Endothelial cell of umbilical vein (primary cell): ENCODE results near the gene C12orf57. TPM values are rescaled to one million over a fixed set of nuclear protein-coding genes. Genes with fewer than 3 reads are reported as not detected.

Experiments used
- BruUV-seq: library from RNA; stranded (reverse); fragments of 400-500 nt; replicated peaks from 2 replicates; lab custom pipeline; 2021; lab: Mats Ljungman, UMichigan
- CTCF ChIA-PET: fragments of 300-600, 350-600 bp; sonication (Branson Sonifier 250); formaldehyde crosslinking; loops from one replicate; lab custom pipeline; 2021; ENCODE audit warnings: antibody characterized with exemption, inconsistent platforms; lab: Charles Lee
- POLR2A ChIA-PET: fragments of 300-600, 350-600 bp; sonication (Branson Sonifier 250); formaldehyde crosslinking; loops from one replicate; lab custom pipeline; 2021; ENCODE audit warnings: antibody characterized with exemption, inconsistent platforms; lab: Charles Lee
- DNase-seq: peaks from one replicate; pipeline ENCODE4 v3.0.0-alpha.2; 2011; ENCODE audit warnings: low read depth, low spot score
- FAIRE-seq: peaks from 2 replicates; lab custom pipeline; 2011; peaks lifted over from hg19 to GRCh38; lab: Jason Lieb, UNC
- H2AFZ ChIP-seq: 2 replicates; pipeline ENCODE4 v1.6.0; 2012; ENCODE audit warnings: low read depth, low read length, control low read depth, inconsistent platforms
- H3K27ac ChIP-seq: 2 replicates; pipeline ENCODE4 v1.5.1; 2011; ENCODE audit warnings: low read depth, mild to moderate bottlenecking, control low read depth, low read length, moderate library complexity; ENCODE audit not compliant: insufficient read depth
- H3K27me3 ChIP-seq, 2 experiments: 2 replicates each; pipeline versions ENCODE4 v1.6.0 to v1.6.1; 2011; ENCODE audit warnings: low read length in 2 of 2, mixed read lengths in 1 of 2; ENCODE audit not compliant: control insufficient read depth in 2 of 2, insufficient read depth in 2 of 2
- H3K36me3 ChIP-seq, 2 experiments: 2 replicates in 1 of 2; 3 replicates in 1 of 2; pipeline ENCODE4 v1.5.1; 2011; ENCODE audit warnings: low read length in 2 of 2, mild to moderate bottlenecking in 1 of 2, moderate library complexity in 1 of 2; ENCODE audit not compliant: control insufficient read depth in 2 of 2, insufficient read depth in 2 of 2; ENCODE audit errors: extremely low read depth in 1 of 2
- H3K4me1 ChIP-seq: 3 replicates; pipeline ENCODE4 v1.5.1; 2011; ENCODE audit warnings: mild to moderate bottlenecking, low read length; ENCODE audit not compliant: control insufficient read depth, insufficient read depth; ENCODE audit errors: extremely low read depth
- H3K4me2 ChIP-seq: 2 replicates; pipeline ENCODE4 v1.6.1; 2011; ENCODE audit warnings: low read length, control low read depth, mixed read lengths; ENCODE audit not compliant: insufficient read depth
- H3K4me3 ChIP-seq, 3 experiments: fragments of 200-600 bp in 1 of 3; sonication (generic), shearing (Covaris generic) in 1 of 3; replicated peaks in 1 of 3; 2 replicates each; pipeline ENCODE4 v1.5.1; 2011 to 2016; ENCODE audit warnings: control low read depth in 3 of 3, low read length in 3 of 3, mild to moderate bottlenecking in 2 of 3, inconsistent platforms in 1 of 3, low read depth in 1 of 3, moderate library complexity in 1 of 3; ENCODE audit not compliant: insufficient read depth in 1 of 3
- H3K79me2 ChIP-seq: 2 replicates; pipeline ENCODE4 v1.6.0; 2012; ENCODE audit warnings: low read length, inconsistent platforms; ENCODE audit not compliant: control insufficient read depth, insufficient read depth
- H3K9ac ChIP-seq: replicated peaks from 2 replicates; pipeline ENCODE3; 2011; ENCODE audit warnings: low read length, control low read depth; ENCODE audit not compliant: insufficient read depth; ENCODE audit errors: extremely low read depth
- H3K9me1 ChIP-seq: replicated peaks from 3 replicates; pipeline ENCODE4 v1.6.0; 2011; ENCODE audit warnings: mild to moderate bottlenecking, low read length; ENCODE audit not compliant: control insufficient read depth, insufficient read depth; ENCODE audit errors: extremely low read depth
- H3K9me3 ChIP-seq: replicated peaks from 2 replicates; pipeline ENCODE4 v1.5.1; 2012; ENCODE audit warnings: low read length, inconsistent platforms; ENCODE audit not compliant: control insufficient read depth, insufficient read depth
- H4K20me1 ChIP-seq: replicated peaks from 2 replicates; pipeline ENCODE3; 2011; ENCODE audit warnings: mild to moderate bottlenecking, low read length; ENCODE audit not compliant: control insufficient read depth, insufficient read depth; ENCODE audit errors: extremely low read depth
- CTCF ChIP-seq, 2 donors: IDR thresholded peaks; 1 replicate in 1 of 2; 2 replicates in 1 of 2; pipeline ENCODE4 v1.5.1; 2011; ENCODE audit warnings: low read length in 2 of 2, mild to moderate bottlenecking in 2 of 2, moderate library complexity in 2 of 2, control low read depth in 1 of 2, inconsistent platforms in 1 of 2, low read depth in 1 of 2; ENCODE audit not compliant: insufficient read depth in 1 of 2; ENCODE audit errors: extremely low read depth in 1 of 2
- EZH2 ChIP-seq: IDR thresholded peaks from 2 replicates; pipeline ENCODE4 v1.6.1; 2012; ENCODE audit warnings: borderline replicate concordance, low read depth, mild to moderate bottlenecking, moderate library complexity, low read length, inconsistent platforms; ENCODE audit not compliant: severe bottlenecking
- FOS ChIP-seq: IDR thresholded peaks from 2 replicates; pipeline ENCODE4 v1.6.1; 2011; ENCODE audit warnings: mild to moderate bottlenecking, low read length, moderate library complexity, borderline replicate concordance; ENCODE audit not compliant: insufficient read depth
- GATA2 ChIP-seq: IDR thresholded peaks from 2 replicates; pipeline ENCODE4 v1.7.0; 2011; ENCODE audit warnings: low read depth, mild to moderate bottlenecking, moderate library complexity, mixed read lengths, low read length; ENCODE audit not compliant: insufficient read length, insufficient read depth
- JUN ChIP-seq: IDR thresholded peaks from 2 replicates; pipeline ENCODE4 v1.6.1; 2011; ENCODE audit warnings: borderline replicate concordance, low read depth; ENCODE audit not compliant: insufficient read length, insufficient read depth
- MAX ChIP-seq: IDR thresholded peaks from 2 replicates; pipeline ENCODE4 v1.6.1; 2011; ENCODE audit not compliant: insufficient read depth, insufficient read length
- MYC ChIP-seq: IDR thresholded peaks from one replicate; pipeline ENCODE4 v1.6.1; 2011; ENCODE audit warnings: mild to moderate bottlenecking, low read depth, low read length
- POLR2A ChIP-seq: IDR thresholded peaks from 2 replicates; pipeline ENCODE4 v1.6.1; 2012; ENCODE audit warnings: low read depth, mild to moderate bottlenecking, control low read depth, low read length
- POLR2AphosphoS5 ChIP-seq: IDR thresholded peaks from 2 replicates; pipeline ENCODE4 v1.6.1; 2012; ENCODE audit warnings: low read depth, mild to moderate bottlenecking, control low read depth, low read length, moderate library complexity; ENCODE audit not compliant: insufficient read depth
- dilution Hi-C: fragments of 300-500 bp; cut with MboI; formaldehyde crosslinking; loops from one replicate; pipeline ENCODE4 v1.15.0; 2019; ENCODE audit warnings: low sequenced_read_pairs; ENCODE audit not compliant: extremely low pct_ligation_motif_present
- intact Hi-C: fragments of 100-400 bp; cut with micrococcal nuclease; formaldehyde crosslinking; loops from one replicate; pipeline ENCODE4 v1.10.0; 2022
- polyA plus RNA-seq, 4 experiments: library from polyadenylated mRNA; depleted of rRNA in 3 of 4; stranded (reverse) in 3 of 4; unstranded in 1 of 4; fragments of >200 nt; gene quantifications; 2 replicates each; pipeline versions ENCODE4 v1.2.1 to v1.2.3, GENCODE V29; 2011 to 2012; ENCODE audit warnings: missing spikeins in 1 of 4
- total RNA-seq: library from RNA; stranded (reverse); gene quantifications from 2 replicates; pipeline ENCODE4 v1.2.3, GENCODE V29; 2021

C12orf57 gene
- total and polyA plus RNA-seq, 2 donors (not counting 3 experiments of a cell fraction or from before 2014, with no cell fraction given), result 167 to 729 TPM

- no TSS peak for BruUV-seq
- no peaks in the 10 kb centered on the region for H3K79me2 ChIP-seq
- no peak overlapping the region for H3K4me3 ChIP-seq
- FAIRE-seq, result no peak
- intact Hi-C loops, result no loop called here
- H3K9me3 ChIP-seq, result no peaks in the 10 kb centered on the region
- H3K36me3 ChIP-seq, result no peaks in the 10 kb centered on the region
- no peak overlapping the region for H2AFZ ChIP-seq
- H3K9ac ChIP-seq, result no peak overlapping the region
- no peak for DNase-seq
- peaks cover 24% of the 10 kb centered on the region for H3K4me1 ChIP-seq
- no peaks in the 10 kb centered on the region for H3K27me3 ChIP-seq
- H3K27ac ChIP-seq, result no peak overlapping the region
- ChIA-PET CTCF (interaction anchor here (1.3 to 2.2 kb wide), 4 partner anchors 9 to 158 kb away, joined by 3 to 12 read pairs (median 8); partner anchors contain the start of genes C12orf57 and RNU7-1), POLR2A (no interaction called here)
- TF ChIP-seq CTCF (IDR thresholded peaks at IDR 0.05; ENCODE audit: extremely low read depth in 1 of 2, insufficient read depth in 1 of 2, low read depth in 1 of 2, low read length in 2 of 2), result no peak
- TF ChIP-seq POLR2AphosphoS5, result no peak
- no peak for TF ChIP-seq GATA2
- TF ChIP-seq FOS, result no peak
- TF ChIP-seq POLR2A, result no peak
- no peak for TF ChIP-seq JUN
- no peak for TF ChIP-seq MYC
- no peak for TF ChIP-seq EZH2
- no peak for TF ChIP-seq MAX
- dilution Hi-C loops, result no loop called here
- H4K20me1 ChIP-seq, result no peaks in the 10 kb centered on the region
- H3K4me2 ChIP-seq, result no peak overlapping the region
- no peaks in the 10 kb centered on the region for H3K9me1 ChIP-seq
Measured at GRCh38 chr12:6955108-6956020, 11.5 kb downstream of the C12orf57 start.
